GM18873 (cell line): ENCODE measurements around the gene BABAM2.

Experiments
- ATAC-seq: cut with Tn5 transposase; IDR thresholded peaks from one replicate; pipeline ENCODE4 v1.9.1; 2021; ENCODE audit warnings: mild to moderate bottlenecking, moderate library complexity, moderate number of reproducible peaks; ENCODE audit not compliant: unreplicated experiment, low FRiP score

The BABAM2 gene

DNA sequence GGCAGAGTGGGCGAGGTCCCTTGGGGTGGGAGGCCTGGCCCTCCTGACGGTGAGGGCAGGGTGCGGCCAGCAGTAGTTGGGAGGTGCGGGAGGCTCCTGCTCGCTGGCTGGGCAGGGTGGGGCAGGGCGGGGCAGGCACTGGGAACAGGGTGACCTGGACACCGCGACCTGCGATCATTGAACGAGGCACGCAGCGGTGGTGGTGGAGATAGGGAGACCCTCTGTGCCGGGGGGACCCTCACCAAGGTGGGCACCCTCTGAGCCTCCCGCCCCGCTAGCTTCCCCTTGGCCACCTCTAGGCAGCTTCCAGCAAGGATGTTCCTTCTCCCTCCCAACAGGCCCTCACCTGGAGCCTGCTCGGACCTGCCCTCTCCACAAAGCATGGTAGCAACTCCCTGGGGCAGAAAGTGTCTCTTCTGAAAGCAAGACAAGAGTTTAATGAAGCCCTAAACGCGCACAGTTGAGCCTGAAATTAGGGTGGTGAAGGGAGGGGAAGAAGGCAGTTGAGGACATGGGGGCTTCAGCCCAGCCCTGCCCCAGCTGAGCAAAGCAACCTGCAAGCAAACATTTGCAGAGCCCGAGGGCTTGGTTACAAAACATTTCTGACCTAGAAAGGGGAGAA is 486.8 kb downstream of the BABAM2 start:
- no peak for ATAC-seq

DNA sequence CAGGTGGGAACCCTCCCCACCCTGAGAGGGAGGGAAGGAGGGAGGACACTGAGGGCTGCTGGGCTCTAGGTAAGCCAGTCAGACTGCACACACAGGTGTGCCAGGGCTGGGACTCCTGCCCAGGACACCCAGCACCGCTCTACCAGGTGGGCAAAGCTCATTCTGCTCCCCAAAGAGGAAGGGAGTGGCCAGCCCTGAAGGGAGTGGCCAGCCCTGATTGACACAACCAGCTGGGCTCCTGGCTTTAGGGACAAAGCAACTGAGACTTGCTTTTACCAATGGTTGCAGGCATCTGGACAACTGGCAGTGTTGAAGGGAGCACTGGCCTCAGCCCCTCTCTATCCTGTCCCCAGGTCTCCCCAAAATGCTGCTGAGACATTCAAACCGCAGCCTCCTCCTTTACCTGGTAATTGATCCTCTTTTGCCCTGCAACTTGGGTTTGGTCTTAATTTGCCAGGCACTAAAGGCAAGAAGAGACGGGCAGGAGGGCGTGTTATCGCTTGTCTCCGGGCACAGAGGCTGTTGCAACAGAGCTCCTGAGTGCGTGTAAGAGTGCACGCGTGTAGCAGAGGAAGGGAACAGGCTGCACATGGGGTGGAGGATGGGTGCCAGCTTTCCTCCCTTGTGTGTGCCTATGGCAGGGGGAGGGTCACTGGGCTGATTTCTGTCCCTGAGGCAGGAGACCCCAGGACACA is 487.6 kb downstream of the BABAM2 start:
- ATAC-seq = no peak

DNA sequence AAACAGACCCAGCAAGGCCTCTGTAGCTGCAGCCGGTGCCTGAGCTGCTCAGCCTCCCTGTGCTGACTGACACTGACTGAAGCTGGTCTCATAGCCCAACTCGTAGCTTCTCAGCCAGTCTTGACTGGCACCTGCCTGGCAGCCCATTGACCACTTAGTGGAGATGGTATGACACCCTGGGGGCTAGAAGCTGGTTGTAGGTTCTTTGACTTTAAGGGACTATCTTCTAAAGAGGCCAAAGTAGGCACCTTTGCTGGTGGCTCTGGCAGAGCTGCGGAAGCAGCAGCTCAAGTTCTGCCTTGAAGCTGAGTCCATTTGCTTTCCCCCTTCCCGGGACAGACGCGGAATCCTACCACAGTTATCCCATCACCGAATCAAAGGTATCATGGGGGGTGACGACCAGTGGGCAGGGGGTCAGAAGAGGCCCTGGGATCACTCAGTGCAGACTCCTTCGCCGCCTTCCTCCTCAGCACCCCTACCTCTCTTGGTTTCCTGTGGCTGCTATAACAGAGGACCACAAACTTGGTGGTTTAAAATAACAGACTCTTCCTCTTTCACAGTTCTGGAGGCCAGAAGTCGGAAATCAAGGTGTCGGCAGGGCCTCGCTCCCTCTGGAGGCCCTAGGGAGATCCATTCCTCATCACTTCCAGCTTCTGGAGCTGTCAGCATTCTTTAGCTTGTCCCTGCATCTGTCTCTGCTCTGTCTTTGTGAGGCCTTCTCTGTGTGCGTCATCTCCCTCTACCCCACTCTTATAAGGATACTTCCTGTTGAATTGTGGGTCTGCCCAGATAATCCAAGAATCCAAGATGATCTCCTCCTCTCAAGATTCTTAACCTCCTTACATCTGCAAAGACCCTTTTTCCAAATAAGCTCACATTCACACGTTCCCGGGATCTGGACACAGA is 488.4 kb downstream of the BABAM2 start:
- ATAC-seq = no peak

DNA sequence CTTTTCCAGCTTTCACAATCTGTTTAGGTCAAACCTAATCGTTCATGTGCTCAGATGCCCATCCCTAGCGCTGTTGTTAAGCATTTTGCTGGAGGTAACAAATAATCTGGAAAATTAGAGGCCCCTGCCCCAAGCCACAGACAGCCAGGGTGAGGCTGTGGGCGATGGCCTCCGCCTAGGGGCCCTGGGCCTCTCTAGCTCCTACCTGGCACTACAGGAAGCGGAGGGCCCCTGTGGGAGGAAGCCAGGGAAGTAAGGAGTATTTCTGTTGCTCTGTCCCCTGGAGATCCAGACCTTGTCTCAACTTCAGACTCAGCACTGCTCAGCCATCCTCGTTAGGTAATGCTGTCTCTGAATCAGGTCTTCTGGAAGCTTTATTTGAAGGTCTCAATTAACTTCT is 489.7 kb downstream of the BABAM2 start:
- ATAC-seq = no peak

DNA sequence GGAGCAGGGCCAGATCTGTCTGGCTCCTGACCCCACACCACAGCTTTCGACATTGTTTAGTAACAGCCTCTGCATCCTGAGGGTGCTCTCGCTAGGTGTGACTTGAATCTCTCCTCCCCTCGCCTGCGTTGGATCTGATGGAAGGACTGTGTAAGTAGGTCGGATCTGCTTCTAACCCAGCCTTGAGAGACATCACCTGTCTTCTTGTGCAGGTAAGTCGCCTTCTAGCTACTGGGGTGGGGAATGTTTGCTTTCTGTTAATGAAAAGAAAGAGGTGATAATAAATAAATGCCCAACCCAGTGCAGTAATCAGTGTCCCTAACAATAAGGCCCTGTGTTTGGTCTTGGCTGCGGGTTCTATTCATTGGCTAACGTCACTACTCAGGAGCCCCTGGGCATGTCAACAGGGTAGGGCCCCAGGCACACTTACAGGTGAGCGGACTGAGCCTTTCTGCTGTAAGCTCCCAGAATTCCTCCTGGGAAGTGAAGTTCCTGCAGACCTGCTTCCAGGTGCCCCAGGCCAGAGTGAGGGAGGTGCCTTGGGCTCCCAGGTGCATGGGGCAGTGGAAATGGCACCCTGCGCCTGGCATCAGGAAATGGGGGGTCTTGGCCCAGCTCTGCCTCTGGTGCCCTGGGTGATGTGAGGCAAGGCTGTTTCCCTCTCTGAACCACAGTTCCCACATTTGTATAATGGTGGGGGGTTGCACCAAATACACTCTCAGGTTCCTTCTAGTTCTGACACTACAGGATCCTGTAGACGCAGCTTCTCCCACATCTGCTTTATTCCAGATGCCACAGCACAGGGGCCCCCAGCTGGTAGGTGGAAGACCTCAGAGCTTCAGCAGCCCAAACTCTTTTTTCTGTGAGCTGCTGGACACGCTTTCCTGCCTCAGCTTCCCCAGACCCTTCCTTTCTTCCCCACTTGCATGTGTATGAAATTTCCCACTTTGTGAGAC is 491.0 kb downstream of the BABAM2 start:
- ATAC-seq = no peak

DNA sequence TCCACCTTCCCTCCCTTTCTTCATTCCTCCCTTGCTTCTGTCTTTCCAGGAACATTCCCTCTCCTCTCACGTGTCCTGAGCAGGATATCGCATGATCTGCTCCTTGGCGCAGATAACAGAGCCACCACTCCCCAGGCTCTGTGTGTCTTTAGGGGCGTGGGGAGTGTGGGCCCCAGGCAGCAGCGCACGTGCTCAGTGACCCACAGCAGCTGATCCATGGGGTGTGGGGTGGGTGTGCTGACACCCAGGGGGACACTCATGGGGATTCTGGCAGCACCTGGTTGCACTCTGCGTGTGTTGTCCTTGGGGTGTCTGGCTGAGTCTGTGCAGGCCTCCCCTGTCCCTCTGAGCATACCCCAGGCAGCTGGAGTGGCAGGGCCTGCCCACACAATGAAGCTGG is 492.2 kb downstream of the BABAM2 start:
- ATAC-seq = no peak

DNA sequence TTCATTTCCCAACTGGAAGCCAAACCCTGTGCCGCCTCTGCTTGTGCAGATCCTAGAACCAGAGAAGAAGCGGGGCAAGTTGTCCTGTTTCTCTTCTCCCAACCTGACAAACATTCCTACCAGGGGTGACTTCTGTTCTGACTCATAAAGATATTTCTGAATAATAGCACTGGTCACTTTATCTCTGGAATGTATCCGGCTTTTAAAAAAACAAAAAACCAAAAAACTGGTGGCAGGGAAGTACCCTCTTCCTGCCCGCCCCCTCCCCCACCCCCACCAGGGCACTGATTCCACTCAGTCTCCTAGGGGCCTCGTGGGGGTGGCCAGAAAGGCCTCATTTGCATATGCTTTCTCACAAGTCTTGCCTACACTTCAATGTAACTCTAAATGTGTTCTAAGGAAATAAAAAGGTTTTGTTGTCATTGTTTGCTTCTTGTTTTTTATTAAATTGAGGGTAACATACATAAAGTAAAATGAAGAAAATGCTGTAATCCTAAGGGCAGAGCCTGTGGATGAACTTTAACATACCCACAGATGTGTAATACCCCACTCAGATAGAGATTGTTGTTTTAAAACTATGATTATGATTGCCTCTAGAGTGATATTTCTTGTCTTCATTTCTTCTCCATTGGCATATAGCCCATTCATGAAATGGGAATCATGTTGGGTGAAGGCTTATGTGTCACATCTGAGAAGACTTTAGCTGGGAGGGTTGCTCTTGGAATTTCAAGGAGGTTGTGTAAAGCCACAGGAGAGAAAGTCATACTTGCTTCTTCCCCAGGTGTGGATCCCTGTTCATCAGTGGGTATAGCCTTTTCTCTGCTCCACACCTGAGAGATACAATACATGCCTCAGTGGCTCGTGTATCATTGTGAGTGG is 496.8 kb downstream of the BABAM2 start:
- ATAC-seq = no peak
